Anterior cingulate cortex (tissue), 58 donors: Measurements from ENCODE around the gene CLEC2L.

ENCODE experiments used
- DNase-seq, 58 donors: peaks; one replicate each; lab custom pipeline; 2025; lab: John Stamatoyannopoulos, UW

The CLEC2L gene

GRCh38 chr7:139521439-139521838, 2.0 kb upstream of the CLEC2L start:
- no peak for DNase-seq

GRCh38 chr7:139522830-139523198, 671 bp upstream of the CLEC2L start:
- DNase-seq = no peak

GRCh38 chr7:139523968-139524815, 707 bp downstream of the CLEC2L start:
- no peak for DNase-seq

- DNase-seq = no peak
Observed at GRCh38 chr7:139525239-139525638, 1.8 kb downstream of the CLEC2L start.

- DNase-seq = no peak
Observed at GRCh38 chr7:139525750-139526149, 2.3 kb downstream of the CLEC2L start.

GRCh38 chr7:139526578-139527544, 3.4 kb downstream of the CLEC2L start:
- DNase-seq = peak in 1 of 58 donors; percentile 2

GRCh38 chr7:139531094-139531493, 7.6 kb downstream of the CLEC2L start:
- no peak for DNase-seq

- DNase-seq = no peak
Observed at GRCh38 chr7:139532636-139533155, 9.2 kb downstream of the CLEC2L start.

GRCh38 chr7:139534096-139534495, 10.6 kb downstream of the CLEC2L start:
- no peak for DNase-seq

GRCh38 chr7:139534966-139535651, 11.6 kb downstream of the CLEC2L start:
- DNase-seq = no peak

GRCh38 chr7:139536152-139536551, 12.7 kb downstream of the CLEC2L start:
- DNase-seq = no peak

GRCh38 chr7:139538881-139539635, 15.6 kb downstream of the CLEC2L start:
- peak in 1 of 58 donors; percentile 10 for DNase-seq

GRCh38 chr7:139540203-139540602, 16.7 kb downstream of the CLEC2L start:
- DNase-seq = no peak

- DNase-seq = no peak
Observed at GRCh38 chr7:139541600-139542307, 18.3 kb downstream of the CLEC2L start.

- DNase-seq = no peak
Observed at GRCh38 chr7:139542308-139543151, 19.0 kb downstream of the CLEC2L start.

- no peak for DNase-seq
Observed at GRCh38 chr7:139543801-139544603, 20.5 kb downstream of the CLEC2L start.

- DNase-seq = no peak
Observed at GRCh38 chr7:139544645-139545044, 21.2 kb downstream of the CLEC2L start.
